Activated CD4-positive, alpha-beta T cell treated with anti-CD3 and anti-CD28 coated beads, Interleukin-2, amount 50 U/mL, for 24 hours (primary cell): ENCODE measurements around the gene GTF2A1L.
"Not testable (repeated sequence)": the region's sequence is repeated elsewhere in the genome, so short reads cannot be mapped to it uniquely, and the experiment has no call there.

Experiments
- DNase-seq, 2 donors: peaks; one replicate each; pipeline ENCODE4 v3.0.0-alpha.2; 2020; ENCODE audit warnings: low read depth in 1 of 2, low spot score in 1 of 2

GTF2A1L gene

GRCh38 chr2:48696881-48697280 is 79.2 kb downstream of the GTF2A1L start:
- DNase-seq = no peak

DNA sequence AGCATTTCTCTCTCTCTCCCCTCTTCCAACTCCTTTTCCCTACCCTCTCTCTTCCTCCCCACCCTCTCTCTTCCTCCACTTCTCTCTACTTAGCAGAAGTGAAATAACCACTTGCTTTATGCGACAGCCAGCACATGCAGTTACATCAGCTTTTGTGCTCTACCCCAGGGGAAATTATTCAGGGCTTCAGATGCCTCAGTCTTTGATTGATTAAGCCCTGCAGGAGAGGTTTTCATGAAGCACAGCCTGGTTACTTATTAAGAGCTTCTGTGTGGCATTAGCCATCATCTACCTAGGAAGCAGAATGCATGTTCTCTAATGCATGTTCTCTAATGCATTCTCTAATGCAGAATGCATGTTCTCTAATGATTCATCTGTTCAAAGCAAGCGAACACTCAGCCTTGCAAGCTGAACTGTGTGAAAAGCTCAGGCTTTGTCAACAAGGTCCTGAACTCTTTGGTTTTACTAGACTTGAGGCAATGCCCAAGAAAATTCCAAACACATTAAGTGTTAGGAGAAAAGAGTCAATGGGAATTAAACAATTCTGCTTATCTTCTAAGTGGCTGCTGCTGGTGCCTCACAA is 81.8 kb downstream of the GTF2A1L start:
- no peak for DNase-seq

- not testable (repeated sequence) for DNase-seq
Measured at GRCh38 chr2:48703621-48704020, 86.0 kb downstream of the GTF2A1L start.

- DNase-seq = no peak
Measured at GRCh38 chr2:48707466-48707865, 89.8 kb downstream of the GTF2A1L start.

- DNase-seq = no peak
Measured at GRCh38 chr2:48709096-48710034, 91.7 kb downstream of the GTF2A1L start.

GRCh38 chr2:48711343-48711742 is 93.7 kb downstream of the GTF2A1L start:
- DNase-seq = no peak

DNA sequence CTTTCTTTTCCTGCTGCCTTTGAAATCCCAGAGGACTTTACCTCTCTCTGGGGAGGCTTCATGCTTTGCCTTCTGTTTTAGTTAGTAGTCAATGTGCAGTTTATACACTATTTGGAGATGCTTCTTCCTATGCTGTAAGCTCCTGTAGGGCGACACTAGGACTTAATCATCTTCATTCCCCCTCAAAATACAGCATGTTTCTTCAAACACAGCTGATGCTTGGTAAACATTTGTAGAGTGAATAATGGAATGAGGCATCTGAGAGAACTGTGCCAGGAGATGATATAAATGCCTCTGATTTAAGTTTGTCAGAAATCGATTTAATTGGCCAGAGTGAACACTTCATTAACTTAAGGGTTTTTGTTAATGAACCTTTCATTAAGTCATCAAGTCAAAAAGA is 94.5 kb downstream of the GTF2A1L start:
- no peak for DNase-seq

DNA sequence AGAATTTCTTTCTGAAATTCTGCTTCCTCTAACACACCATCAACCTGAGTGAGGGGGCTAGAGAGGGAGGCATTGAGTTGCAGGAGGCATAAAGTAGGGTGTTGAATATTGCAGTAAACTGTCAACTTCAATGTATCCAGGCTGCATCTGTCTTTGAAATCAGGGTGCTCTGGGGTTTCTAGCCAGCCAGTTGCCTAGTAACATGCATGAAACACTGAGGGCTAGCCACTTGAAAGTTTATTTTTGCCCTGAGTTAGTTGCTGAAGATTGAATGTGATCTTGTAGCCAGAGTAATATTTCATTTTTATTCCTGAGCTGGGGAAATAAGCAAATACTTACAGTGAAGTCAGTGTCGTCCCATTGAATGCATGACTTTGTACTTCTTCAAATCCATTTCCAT is 96.0 kb downstream of the GTF2A1L start:
- DNase-seq = no peak

- DNase-seq = no peak
Measured at GRCh38 chr2:48714245-48714644, 96.6 kb downstream of the GTF2A1L start.

- no peak for DNase-seq
Measured at GRCh38 chr2:48715042-48715899, 97.6 kb downstream of the GTF2A1L start.

GRCh38 chr2:48715956-48716355 is 98.3 kb downstream of the GTF2A1L start:
- no peak for DNase-seq

- DNase-seq = no peak
Measured at GRCh38 chr2:48717846-48718245, 100.2 kb downstream of the GTF2A1L start.

GRCh38 chr2:48719480-48720177 is 102.0 kb downstream of the GTF2A1L start:
- DNase-seq = no peak

DNA sequence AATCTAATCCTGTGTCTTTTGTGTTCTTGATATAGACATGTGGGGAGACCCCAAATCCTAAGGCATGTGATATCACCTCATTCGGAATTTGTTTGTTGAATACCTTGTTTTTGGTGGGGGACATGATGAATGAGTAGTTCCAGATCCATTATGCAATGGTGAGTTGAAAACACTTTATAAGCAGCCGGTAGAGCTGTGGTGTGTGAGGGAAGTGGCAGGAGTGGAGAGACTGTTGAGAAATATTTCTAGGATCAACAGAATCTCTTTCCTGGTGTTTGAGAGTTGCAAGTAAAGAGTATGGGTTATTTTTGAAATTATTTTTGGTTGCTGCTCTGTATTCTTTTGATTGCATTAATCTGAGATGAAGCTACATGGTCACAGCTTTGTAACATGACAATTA is 103.5 kb downstream of the GTF2A1L start:
- DNase-seq = no peak

- DNase-seq = no peak
Measured at GRCh38 chr2:48722391-48722790, 104.7 kb downstream of the GTF2A1L start.

- DNase-seq = no peak
Measured at GRCh38 chr2:48723129-48723528, 105.5 kb downstream of the GTF2A1L start.

GRCh38 chr2:48724278-48724677 is 106.6 kb downstream of the GTF2A1L start:
- DNase-seq = no peak

DNA sequence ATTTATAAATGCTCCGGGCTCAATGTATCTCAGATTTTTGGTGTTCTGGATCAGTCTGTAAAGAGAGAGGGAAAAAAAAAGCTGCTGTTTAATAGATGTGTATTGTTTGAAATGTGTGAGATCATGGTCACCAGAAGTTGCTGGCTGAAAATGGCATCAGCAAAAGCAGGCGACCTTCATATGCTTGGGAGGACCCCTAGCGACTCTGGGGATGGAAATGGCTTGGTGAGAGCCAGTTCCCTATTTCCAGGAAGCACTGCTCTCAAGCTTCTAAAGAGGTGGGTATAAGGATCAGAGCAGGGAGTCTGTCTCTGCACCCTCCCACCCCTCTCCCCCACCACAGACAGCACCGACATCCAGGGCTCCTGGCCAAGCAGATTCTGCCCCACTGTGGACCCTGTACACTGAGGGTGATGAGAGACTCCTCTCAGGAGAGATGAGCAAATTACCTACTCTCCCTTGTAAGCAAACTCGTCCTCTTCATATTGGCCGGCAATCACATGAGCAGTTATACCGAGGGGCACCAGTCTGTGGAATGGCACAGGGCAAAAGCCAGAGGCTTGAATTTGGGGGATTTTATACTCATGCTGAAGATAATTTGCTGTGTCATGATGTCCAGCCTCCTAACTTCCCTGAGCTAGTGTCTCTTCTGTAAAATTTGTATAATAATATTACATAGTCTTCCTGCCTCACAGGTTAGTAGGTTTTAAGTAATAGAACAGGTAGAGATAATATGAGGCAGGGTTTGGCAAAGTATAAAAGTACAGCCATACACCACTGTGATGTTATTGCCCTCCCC is 108.2 kb downstream of the GTF2A1L start:
- DNase-seq = no peak

DNA sequence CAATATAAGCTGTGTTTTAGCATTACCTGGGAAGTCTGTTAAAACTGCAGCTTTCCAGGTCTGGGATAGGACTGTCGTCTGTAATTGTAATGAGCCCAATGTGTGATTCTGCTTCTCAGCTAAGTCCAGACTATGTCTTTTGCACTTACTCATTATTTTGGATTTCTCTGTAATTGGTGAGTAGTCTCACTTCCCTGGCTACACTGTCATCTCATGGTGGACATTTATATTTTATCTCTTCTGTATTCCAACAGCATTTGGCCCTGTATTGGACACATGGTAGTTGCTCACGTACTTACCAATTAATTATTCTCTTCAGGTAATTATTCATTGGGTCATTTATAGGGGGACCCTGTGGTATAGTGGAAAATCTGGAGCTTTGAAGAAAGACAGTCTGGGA is 109.9 kb downstream of the GTF2A1L start:
- no peak for DNase-seq

GRCh38 chr2:48728295-48728694 is 110.6 kb downstream of the GTF2A1L start:
- no peak for DNase-seq
